HepG2 (cell line): ENCODE results near the gene GSC.

Source experiments
- ELF4 ChIP-seq: sonication (generic); formaldehyde crosslinking; IDR thresholded peaks from 2 replicates; pipeline ENCODE4 v1.5.0; 2020; ENCODE audit warnings: missing genetic modification reagents, mild to moderate bottlenecking, moderate library complexity, borderline replicate concordance
- EP300 ChIP-seq, 3 experiments: sonication (generic) in 1 of 3; formaldehyde crosslinking in 1 of 3; IDR thresholded peaks; 2 replicates each; pipeline versions ENCODE4 v1.5.1 to v1.6.1; 2011 to 2020; ENCODE audit warnings: low read depth in 2 of 3, low read length in 2 of 3, borderline replicate concordance in 1 of 3, improper control_type of control experiment in 1 of 3, mild to moderate bottlenecking in 1 of 3, missing genetic modification reagents in 1 of 3, moderate library complexity in 1 of 3
- ETS1 ChIP-seq: sonication (generic); formaldehyde crosslinking; IDR thresholded peaks from 2 replicates; pipeline ENCODE4 v1.4.0; 2020; ENCODE audit warnings: missing genetic modification reagents
- ISX ChIP-seq: sonication (generic); formaldehyde crosslinking; conservative IDR thresholded peaks from 2 replicates; pipeline ENCODE4 v1.5.0; 2020; ENCODE audit warnings: missing genetic modification reagents
- KAT2B ChIP-seq: fragments of 150-350 bp; IDR thresholded peaks from 2 replicates; pipeline ENCODE4 v1.6.1; 2014; ENCODE audit warnings: low read depth, low read length, borderline replicate concordance
- PCBP1 ChIP-seq: fragments of 200-400 bp; formaldehyde crosslinking; IDR thresholded peaks from 2 replicates; pipeline ENCODE4 v1.6.1; 2017; ENCODE audit warnings: mild to moderate bottlenecking, low read depth, low read length, borderline replicate concordance
- ZBTB33 ChIP-seq: sonication (generic); formaldehyde crosslinking; IDR thresholded peaks from 2 replicates; pipeline ENCODE4 v1.4.0; 2020; ENCODE audit warnings: missing genetic modification reagents
- ZNF446 ChIP-seq: sonication (generic); formaldehyde crosslinking; IDR thresholded peaks from 2 replicates; pipeline ENCODE4 v1.5.0; 2020; ENCODE audit warnings: mild to moderate bottlenecking, missing genetic modification reagents
- TF ChIP-seq, protein P1 (sequence below): sonication (generic); formaldehyde crosslinking; IDR thresholded peaks from 2 replicates; pipeline ENCODE4 v1.8.0; 2022; ENCODE audit warnings: missing genetic modification reagents, mild to moderate bottlenecking, borderline replicate concordance
- TF ChIP-seq, protein P2 (sequence below): sonication (generic); formaldehyde crosslinking; IDR thresholded peaks from 2 replicates; pipeline ENCODE4 v1.5.0; 2020; ENCODE audit warnings: mild to moderate bottlenecking, missing genetic modification reagents, moderate library complexity
- TF ChIP-seq, protein P3 (sequence below): sonication (generic); formaldehyde crosslinking; IDR thresholded peaks from 2 replicates; pipeline ENCODE4 v1.4.0; 2020; ENCODE audit warnings: missing genetic modification reagents, mild to moderate bottlenecking, borderline replicate concordance

DNA sequence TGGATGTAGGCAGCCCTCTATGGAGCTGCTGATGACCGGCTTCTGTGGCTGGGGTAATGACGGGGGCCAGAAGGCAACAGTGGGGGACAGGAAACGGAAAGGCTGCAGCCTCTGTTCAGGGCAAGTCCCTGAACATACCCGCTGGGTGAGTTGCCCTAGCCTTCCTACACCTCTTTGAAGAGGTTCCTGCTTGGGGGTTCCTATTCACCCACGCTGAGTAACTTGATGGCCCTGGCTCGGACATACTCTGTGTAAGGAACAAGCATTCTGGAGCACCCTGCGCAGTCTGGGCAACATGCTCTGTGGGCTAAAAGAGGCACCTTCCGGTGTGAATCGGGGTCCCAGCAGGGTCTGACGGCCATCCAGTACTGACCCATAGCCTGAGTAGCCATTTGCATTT lies 17.7 kb upstream of the GSC start:
- TF ChIP-seq, protein P1, sequence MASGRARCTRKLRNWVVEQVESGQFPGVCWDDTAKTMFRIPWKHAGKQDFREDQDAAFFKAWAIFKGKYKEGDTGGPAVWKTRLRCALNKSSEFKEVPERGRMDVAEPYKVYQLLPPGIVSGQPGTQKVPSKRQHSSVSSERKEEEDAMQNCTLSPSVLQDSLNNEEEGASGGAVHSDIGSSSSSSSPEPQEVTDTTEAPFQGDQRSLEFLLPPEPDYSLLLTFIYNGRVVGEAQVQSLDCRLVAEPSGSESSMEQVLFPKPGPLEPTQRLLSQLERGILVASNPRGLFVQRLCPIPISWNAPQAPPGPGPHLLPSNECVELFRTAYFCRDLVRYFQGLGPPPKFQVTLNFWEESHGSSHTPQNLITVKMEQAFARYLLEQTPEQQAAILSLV, result no peak
- no peak for TF ChIP-seq PCBP1
- no peak for TF ChIP-seq KAT2B
- no peak for TF ChIP-seq ELF4 (CRISPR knock-in tag)
- TF ChIP-seq ETS1 (CRISPR knock-in tag), result no peak
- no peak for TF ChIP-seq EP300 (IDR thresholded peaks at IDR 0.05; ENCODE audit: low read depth in 2 of 2, low read length in 2 of 2)
- TF ChIP-seq EP300 (CRISPR knock-in tag; IDR thresholded peaks at IDR 0.05; ENCODE audit: borderline replicate concordance), result no peak
- TF ChIP-seq ZNF446 (CRISPR knock-in tag), result no peak
- TF ChIP-seq, protein P2, sequence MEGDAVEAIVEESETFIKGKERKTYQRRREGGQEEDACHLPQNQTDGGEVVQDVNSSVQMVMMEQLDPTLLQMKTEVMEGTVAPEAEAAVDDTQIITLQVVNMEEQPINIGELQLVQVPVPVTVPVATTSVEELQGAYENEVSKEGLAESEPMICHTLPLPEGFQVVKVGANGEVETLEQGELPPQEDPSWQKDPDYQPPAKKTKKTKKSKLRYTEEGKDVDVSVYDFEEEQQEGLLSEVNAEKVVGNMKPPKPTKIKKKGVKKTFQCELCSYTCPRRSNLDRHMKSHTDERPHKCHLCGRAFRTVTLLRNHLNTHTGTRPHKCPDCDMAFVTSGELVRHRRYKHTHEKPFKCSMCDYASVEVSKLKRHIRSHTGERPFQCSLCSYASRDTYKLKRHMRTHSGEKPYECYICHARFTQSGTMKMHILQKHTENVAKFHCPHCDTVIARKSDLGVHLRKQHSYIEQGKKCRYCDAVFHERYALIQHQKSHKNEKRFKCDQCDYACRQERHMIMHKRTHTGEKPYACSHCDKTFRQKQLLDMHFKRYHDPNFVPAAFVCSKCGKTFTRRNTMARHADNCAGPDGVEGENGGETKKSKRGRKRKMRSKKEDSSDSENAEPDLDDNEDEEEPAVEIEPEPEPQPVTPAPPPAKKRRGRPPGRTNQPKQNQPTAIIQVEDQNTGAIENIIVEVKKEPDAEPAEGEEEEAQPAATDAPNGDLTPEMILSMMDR (CRISPR knock-in tag), result no peak
- no peak for TF ChIP-seq ISX (CRISPR knock-in tag)
- TF ChIP-seq ZBTB33 (CRISPR knock-in tag), result no peak
- TF ChIP-seq, protein P3, sequence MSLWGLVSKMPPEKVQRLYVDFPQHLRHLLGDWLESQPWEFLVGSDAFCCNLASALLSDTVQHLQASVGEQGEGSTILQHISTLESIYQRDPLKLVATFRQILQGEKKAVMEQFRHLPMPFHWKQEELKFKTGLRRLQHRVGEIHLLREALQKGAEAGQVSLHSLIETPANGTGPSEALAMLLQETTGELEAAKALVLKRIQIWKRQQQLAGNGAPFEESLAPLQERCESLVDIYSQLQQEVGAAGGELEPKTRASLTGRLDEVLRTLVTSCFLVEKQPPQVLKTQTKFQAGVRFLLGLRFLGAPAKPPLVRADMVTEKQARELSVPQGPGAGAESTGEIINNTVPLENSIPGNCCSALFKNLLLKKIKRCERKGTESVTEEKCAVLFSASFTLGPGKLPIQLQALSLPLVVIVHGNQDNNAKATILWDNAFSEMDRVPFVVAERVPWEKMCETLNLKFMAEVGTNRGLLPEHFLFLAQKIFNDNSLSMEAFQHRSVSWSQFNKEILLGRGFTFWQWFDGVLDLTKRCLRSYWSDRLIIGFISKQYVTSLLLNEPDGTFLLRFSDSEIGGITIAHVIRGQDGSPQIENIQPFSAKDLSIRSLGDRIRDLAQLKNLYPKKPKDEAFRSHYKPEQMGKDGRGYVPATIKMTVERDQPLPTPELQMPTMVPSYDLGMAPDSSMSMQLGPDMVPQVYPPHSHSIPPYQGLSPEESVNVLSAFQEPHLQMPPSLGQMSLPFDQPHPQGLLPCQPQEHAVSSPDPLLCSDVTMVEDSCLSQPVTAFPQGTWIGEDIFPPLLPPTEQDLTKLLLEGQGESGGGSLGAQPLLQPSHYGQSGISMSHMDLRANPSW, result no peak
